Rectal smooth muscle tissue (tissue), 1 donor: ENCODE measurements around the gene TBX1.
A peak's percentile ranks its signal among the peaks of the same experiment; 100 is the strongest.
"Not testable (repeated sequence)": the region's sequence is repeated elsewhere in the genome, so short reads cannot be mapped to it uniquely, and the experiment has no call there.

ENCODE experiments used
- H3K27ac ChIP-seq: one replicate; pipeline ENCODE4 v1.7.0; 2013; ENCODE audit warnings: low read depth, low read length, inconsistent platforms
- H3K27me3 ChIP-seq: one replicate; pipeline ENCODE4 v1.7.0; 2013; ENCODE audit warnings: low read length; ENCODE audit not compliant: control insufficient read depth, insufficient read depth
- H3K36me3 ChIP-seq: one replicate; pipeline ENCODE4 v1.7.0; 2013; ENCODE audit warnings: low read length; ENCODE audit not compliant: control insufficient read depth, insufficient read depth
- H3K4me1 ChIP-seq: one replicate; pipeline ENCODE4 v1.7.0; 2013; ENCODE audit warnings: low read length; ENCODE audit not compliant: control insufficient read depth, insufficient read depth
- H3K4me3 ChIP-seq: one replicate; pipeline ENCODE4 v1.7.0; 2013; ENCODE audit warnings: low read length
- H3K9ac ChIP-seq: one replicate; pipeline ENCODE4 v1.7.0; 2013; ENCODE audit warnings: low read length

Gene TBX1

DNA sequence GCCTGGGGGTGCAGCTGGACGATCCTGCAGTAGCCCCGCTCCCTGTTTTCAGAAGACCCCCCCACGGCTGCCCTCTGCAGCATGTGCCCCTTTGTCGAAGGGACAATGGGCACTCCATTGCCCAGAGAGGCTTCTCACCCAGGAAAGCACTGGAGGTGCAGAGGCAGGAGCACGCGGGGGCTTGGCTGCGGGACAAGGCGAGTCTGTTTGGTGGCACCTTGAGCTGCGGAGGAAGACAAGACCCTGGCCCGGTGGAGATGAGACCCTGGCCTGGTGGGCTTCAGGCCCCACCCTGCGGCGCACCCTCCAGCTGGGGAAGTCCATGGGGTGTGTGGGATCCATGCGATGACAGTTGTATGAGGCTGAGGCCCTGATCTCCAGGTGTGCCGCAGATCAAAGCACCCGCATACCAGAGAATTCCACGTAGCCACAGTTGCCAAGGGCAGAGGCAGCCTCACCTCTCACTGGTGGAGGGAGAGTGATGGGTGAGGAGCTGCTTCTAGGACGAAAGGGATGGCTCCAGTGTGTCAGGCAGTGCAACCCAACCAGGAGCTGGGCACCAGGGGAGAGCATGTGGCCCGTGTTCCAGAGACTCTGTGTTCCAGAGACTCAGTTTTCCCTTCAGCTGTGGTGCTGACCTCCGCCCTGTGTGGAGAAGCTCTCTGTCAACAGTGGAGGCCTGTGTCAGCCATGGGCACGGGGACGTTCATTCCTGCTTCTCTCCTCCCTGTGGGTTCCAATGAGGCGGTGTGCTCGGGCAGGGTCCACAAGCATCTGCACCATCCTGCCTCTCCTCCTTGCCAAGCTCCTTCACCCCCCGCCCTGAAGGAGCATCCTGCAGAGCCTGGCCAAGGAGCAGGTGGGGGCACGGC, 10.0 kb downstream of the TBX1 start:
- Histone ChIP-seq H3K9ac (no peak overlapping the region), H3K4me1 (no peaks in the 10 kb centered on the region), H3K27me3 (peaks cover 44% of the 10 kb centered on the region), H3K36me3 (no peaks in the 10 kb centered on the region), H3K4me3 (no peak overlapping the region), H3K27ac (no peak overlapping the region)

DNA sequence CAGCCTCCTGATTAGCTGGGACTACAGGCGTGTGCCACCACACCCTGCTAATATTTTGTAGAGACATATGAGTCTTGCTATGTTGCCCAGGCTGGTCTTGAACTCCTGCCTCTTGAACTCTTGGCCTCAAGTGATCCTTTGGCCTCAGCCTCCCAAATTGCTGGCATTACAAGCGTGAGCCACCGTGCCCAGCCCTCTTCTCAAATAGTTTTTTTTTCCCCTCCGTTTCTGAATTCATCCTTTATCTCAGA, 11.8 kb downstream of the TBX1 start:
- Histone ChIP-seq H3K4me1 (no peaks in the 10 kb centered on the region), H3K9ac (no peak overlapping the region), H3K27ac (no peak overlapping the region), H3K4me3 (no peak overlapping the region), H3K27me3 (peaks cover 39% of the 10 kb centered on the region), H3K36me3 (no peaks in the 10 kb centered on the region)

DNA sequence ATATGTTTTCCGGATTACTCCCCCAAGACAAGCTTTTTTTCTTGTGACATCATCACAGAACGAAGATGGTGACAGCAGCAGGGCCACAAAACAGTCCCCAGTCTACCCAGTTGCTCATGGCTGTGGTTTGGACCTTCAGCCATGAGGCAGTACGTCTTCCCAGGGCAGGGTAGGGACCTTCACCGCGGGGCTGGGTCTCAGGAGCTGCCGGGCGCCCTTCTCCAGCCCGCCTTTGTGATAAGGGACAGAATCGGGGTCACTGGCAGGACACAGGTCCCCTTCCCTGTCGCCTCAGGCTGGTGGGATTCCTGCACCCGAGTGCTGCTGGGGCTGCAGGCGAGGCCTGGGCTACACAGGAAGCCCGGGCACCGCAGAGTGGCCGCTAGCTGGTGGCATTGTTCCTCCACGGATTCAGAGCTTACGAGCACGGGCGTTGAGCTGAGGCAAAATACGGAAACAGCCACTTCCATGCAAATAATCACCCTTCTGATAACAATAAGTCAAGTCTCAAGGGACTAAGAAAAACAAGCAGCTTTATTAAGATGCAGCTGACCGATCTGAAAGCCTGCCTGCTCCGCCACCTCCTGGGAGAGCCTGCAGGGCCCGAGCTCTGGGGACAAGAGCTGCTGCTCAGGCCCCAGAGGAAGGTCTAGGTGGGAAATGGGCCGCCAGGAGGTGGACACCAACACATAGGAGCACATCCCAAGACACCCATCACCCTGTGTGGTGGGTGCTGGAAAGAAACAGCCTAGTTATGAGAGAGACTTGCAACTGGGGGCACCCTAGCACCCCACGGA, 12.3 kb downstream of the TBX1 start:
- Histone ChIP-seq H3K4me3 (no peak overlapping the region), H3K27me3 (peaks cover 34% of the 10 kb centered on the region), H3K4me1 (no peaks in the 10 kb centered on the region), H3K36me3 (no peaks in the 10 kb centered on the region), H3K9ac (no peak overlapping the region), H3K27ac (no peak overlapping the region)

DNA sequence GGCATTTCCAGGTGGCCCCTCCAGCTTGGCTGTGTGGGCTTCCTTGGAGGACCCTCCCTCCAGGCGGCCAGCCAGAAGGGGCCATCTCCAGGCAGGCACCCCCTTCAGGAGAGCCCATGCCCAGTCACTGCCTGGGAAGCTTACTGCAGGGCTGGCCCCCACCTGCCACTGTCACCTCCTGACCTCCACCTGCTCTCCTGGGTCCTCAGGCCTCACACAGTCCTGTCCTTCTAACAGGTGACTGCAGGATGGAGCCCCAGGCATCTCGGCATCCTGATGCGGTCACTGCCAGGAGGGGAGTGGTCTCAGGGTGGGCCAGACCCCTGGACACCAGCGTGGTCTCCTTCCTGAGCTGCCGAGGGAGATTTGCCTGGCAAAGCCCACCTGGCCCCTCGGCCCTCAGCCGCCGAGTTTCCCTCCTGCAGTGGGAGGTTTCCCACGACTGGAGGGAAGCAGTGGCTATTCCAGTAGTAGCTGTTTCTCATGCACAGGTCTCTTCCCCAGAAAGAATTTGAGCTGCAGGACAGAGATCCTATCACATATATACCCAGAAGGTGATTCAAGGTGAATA, 13.0 kb downstream of the TBX1 start:
- H3K27ac ChIP-seq: no peak overlapping the region
- no peak overlapping the region for H3K4me3 ChIP-seq
- H3K36me3 ChIP-seq: no peaks in the 10 kb centered on the region
- no peaks in the 10 kb centered on the region for H3K4me1 ChIP-seq
- peaks cover 28% of the 10 kb centered on the region for H3K27me3 ChIP-seq
- no peak overlapping the region for H3K9ac ChIP-seq

DNA sequence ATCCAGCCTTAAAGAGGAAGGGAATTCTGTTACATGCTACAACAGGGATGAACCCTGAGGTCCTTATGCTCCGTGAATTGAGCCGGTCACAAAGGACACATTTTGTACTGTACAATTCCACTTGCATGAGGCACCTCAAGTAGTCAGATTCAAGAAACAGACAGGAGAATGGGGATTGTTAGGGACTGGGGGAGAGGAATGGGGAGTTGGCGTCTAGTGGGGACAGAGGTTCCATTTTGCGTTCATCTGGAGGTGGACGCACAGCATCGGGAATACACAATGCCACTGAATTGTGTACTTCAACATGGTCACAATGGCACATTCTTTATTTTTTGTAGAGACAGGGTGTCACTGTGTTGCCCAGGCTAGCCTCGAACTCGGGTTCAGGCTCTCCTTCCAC, 14.1 kb downstream of the TBX1 start:
- no peaks in the 10 kb centered on the region for H3K4me1 ChIP-seq
- no peaks in the 10 kb centered on the region for H3K36me3 ChIP-seq
- peaks cover 22% of the 10 kb centered on the region for H3K27me3 ChIP-seq
- no peak overlapping the region for H3K27ac ChIP-seq
- no peak overlapping the region for H3K9ac ChIP-seq
- H3K4me3 ChIP-seq: no peak overlapping the region

DNA sequence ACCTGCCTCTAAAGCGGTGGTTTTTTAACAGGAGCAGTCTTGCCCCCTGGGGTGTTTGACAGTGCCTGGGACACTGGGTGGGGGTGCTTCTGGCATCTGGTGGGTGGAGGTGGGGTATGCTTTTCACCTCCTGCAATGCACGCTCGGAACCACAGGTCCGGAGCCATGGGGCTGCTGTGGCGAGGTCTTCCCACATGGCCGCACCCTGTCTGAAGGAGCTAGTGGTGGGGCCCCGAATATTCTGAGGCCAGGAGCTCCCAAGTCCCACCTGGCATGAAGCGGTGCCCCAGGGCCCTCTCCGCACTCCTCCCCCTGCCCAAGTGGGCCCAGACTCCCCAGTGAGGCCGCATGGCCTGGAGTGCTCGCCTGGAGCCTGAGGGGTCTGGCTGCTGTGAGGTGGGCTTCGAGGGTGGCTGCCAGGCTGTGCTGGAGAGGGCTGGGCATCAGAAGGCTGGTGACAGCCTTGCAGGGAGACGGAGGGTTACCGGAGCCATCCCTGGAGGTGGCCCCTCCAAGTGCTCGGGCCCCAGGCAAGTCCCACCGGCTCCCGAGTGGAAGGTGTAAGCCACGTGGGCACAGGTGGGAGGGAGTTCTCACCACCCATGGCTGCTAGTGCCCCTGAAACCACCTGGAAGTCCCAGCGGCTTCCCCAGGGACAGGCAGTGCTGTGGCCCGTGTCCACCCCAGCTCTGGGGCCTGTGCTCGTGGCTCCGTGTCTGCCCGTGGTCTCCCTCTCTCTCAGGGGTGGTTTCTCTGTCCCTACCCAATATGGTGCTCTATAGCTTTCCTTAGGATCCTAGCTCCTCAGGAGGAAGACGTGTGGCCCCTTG, 15.1 kb downstream of the TBX1 start:
- Histone ChIP-seq H3K4me3 (no peak overlapping the region), H3K27ac (no peak overlapping the region), H3K27me3 (peaks cover 17% of the 10 kb centered on the region), H3K36me3 (no peaks in the 10 kb centered on the region), H3K9ac (no peak overlapping the region), H3K4me1 (no peaks in the 10 kb centered on the region)

DNA sequence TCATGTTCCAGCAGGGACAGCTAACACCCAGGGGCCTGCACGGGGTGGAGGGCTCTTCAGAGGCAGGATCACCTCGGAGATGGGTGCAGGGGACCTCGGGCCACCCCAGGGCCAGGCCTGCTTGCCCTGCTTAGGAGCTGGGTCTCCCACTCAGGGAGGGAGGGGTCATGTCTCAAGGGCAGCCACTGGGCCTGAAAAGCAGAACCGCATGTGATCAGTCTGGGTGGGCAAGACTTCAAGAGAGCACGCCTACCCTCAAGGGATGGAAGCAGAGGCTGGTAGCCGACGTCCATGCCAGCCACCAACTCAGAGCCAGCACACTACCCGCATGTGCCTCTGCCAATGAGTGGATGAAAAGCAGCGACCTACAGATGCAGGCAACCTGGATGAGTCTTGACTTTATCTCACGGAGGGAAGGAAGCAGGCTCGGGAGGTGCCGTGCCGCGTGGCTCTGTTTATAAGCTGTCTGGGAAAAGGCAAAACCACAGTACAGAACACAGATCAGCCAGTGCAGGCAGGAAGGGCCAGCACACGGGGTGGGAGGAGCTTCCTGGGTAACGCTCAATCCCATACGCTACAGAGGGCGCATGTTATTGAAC, 16.0 kb downstream of the TBX1 start:
- H3K4me3 ChIP-seq: peak overlapping the region; percentile 18
- peaks cover 15% of the 10 kb centered on the region for H3K27me3 ChIP-seq
- no peaks in the 10 kb centered on the region for H3K4me1 ChIP-seq
- no peaks in the 10 kb centered on the region for H3K36me3 ChIP-seq
- no peak overlapping the region for H3K27ac ChIP-seq
- H3K9ac ChIP-seq: no peak overlapping the region

DNA sequence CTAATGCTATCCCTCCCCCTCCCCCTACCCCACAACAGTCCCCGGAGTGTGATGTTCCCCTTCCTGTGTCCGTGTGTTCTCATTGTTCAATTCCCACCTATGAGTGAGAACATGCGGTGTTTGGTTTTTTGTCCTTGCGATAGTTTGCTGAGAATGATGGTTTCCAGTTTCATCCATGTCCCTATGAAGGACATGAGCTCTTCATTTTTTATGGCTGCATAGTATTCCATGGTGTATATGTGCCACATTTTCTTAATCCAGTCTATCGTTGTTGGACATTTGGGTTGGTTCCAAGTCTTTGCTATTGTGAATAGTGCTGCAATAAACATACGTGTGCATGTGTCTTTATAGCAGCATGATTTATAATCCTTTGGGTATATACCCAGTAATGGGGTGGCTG, 16.6 kb downstream of the TBX1 start:
- not testable (repeated sequence) for H3K27ac ChIP-seq, H3K36me3 ChIP-seq, H3K9ac ChIP-seq, H3K4me1 ChIP-seq, H3K4me3 ChIP-seq
- peaks cover 12% of the 10 kb centered on the region for H3K27me3 ChIP-seq

DNA sequence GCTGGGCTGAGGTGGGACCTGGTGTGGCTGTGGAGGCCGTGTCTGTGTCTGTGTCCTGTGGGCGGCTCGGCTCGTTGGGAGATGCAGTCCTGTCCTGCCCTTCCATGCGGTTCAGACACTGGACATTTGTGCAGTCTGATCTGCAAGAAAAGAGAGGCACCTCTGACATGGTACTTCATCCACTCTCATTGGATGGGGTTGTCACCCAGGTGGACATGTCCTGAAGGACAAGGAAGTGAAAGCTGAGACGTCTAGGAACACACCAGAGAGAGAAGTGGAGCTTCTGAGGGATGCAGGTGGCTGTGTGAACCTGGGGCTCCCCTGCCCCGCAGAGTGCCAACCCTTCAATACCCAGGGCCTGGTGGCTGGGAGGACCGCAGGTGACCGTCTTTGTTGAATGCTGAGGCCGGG, 18.4 kb downstream of the TBX1 start:
- H3K36me3 ChIP-seq: no peaks in the 10 kb centered on the region
- no peak overlapping the region for H3K9ac ChIP-seq
- no peaks in the 10 kb centered on the region for H3K4me1 ChIP-seq
- H3K27me3 ChIP-seq: peaks cover 8% of the 10 kb centered on the region
- no peak overlapping the region for H3K4me3 ChIP-seq
- H3K27ac ChIP-seq: no peak overlapping the region

DNA sequence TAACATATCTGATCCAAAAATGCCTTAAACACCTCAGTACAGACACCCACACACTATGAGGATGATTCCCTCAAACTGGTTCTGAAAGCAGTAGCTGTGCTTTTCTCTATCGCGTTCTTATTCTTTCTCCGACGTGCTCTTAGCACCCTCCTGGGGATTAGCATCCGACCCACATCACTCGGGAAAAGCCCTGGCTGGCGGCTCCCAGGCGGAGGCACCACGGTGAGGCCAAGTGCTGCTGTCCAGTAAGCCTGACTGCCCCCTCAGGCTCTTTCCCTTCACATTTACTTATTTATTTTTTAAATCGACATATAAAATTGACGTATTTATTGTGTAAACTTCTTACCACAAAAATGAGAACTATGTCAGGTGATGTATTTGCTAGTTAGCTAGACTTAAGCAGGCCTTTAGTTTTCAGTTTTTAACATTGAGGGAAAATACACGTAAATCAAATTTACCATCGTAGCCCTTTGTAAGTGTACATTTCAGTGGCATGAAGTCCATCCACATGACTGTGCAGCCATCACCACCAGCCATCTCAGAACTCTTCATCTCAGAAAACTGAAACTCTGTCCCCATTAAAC, 19.2 kb downstream of the TBX1 start:
- no peak overlapping the region for H3K9ac ChIP-seq
- H3K27me3 ChIP-seq: peaks cover 7% of the 10 kb centered on the region

DNA sequence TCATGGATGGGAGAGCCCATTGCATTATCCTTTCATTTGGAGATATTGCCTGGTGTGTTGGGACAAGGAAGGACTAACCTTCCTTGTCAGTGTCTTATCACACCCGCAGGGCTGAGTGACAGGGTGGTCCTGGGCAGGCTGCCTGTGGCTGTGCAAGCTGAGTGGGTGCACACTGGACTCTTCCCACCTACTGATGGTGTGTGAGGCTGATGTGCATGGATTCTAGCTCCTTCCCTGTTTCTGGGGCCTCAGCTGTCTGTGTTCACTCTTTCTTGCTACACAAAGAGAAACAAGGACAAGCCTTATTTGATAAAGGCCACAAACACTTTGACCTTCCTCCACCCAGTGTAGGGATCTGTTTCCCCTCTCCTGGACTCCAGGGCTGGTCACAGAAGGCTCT, 22.0 kb downstream of the TBX1 start:
- Histone ChIP-seq H3K36me3 (no peaks in the 10 kb centered on the region), H3K9ac (no peak overlapping the region), H3K27me3 (peaks cover 3% of the 10 kb centered on the region), H3K4me1 (no peaks in the 10 kb centered on the region), H3K4me3 (no peak overlapping the region), H3K27ac (no peak overlapping the region)

More for the DNA sequence above, 19.2 kb downstream of the TBX1 start:
- Histone ChIP-seq H3K4me1 (no peaks in the 10 kb centered on the region), H3K36me3 (no peaks in the 10 kb centered on the region), H3K27ac (no peak overlapping the region), H3K4me3 (no peak overlapping the region)
